Activated B cell treated with CpG ODN at 0.5 μM for 24 hours (primary cell): ENCODE measurements around the gene PTTG1IP. TPM values are rescaled to one million over a fixed set of nuclear protein-coding genes. Genes with fewer than 3 reads are reported as not detected.
"Not testable (repeated sequence)": the region's sequence is repeated elsewhere in the genome, so short reads cannot be mapped to it uniquely, and the experiment has no call there.

ENCODE experiments used
- ATAC-seq: fragments of 200-7000 bp; cut with Tn5 transposase; one replicate; pipeline ENCODE4 v1.10.0; 2021; ENCODE audit warnings: low read depth, mild to moderate bottlenecking, moderate library complexity
- CTCF ChIA-PET: fragments of 350-600 bp; sonication (Branson Sonifier 250); formaldehyde crosslinking; loops from one replicate; lab custom pipeline; 2021; ENCODE audit warnings: antibody characterized with exemption; lab: Charles Lee
- POLR2A ChIA-PET: fragments of 350-600 bp; sonication (Branson Sonifier 250); formaldehyde crosslinking; loops from one replicate; lab custom pipeline; 2021; ENCODE audit warnings: antibody characterized with exemption; lab: Charles Lee
- DNase-seq: peaks from one replicate; pipeline ENCODE4 v3.0.0; 2022
- H3K27ac Mint-ChIP-seq: one replicate; pipeline ENCODE4 v1.8.0; 2020; ENCODE audit warnings: mixed read lengths
- H3K27me3 Mint-ChIP-seq: one replicate; pipeline ENCODE4 v1.8.0; 2021; ENCODE audit warnings: mixed read lengths
- H3K36me3 Mint-ChIP-seq: one replicate; pipeline ENCODE4 v1.8.0; 2021; ENCODE audit warnings: low read depth, mixed read lengths
- H3K4me1 Mint-ChIP-seq: one replicate; pipeline ENCODE4 v1.8.0; 2021; ENCODE audit warnings: mixed read lengths
- H3K4me3 Mint-ChIP-seq: one replicate; pipeline ENCODE4 v1.8.0; 2020; ENCODE audit warnings: mild to moderate bottlenecking, mixed read lengths
- H3K9me3 Mint-ChIP-seq: one replicate; pipeline ENCODE4 v1.8.0; 2020; ENCODE audit warnings: mixed read lengths
- CTCF ChIP-seq: fragments of 200-600 bp; IDR thresholded peaks from one replicate; pipeline ENCODE4 v1.8.0; 2022; ENCODE audit warnings: antibody characterized with exemption, mild to moderate bottlenecking
- intact Hi-C: fragments of 100-400 bp; cut with micrococcal nuclease; formaldehyde crosslinking; loops from one replicate; pipeline ENCODE4 v1.15.1; 2024
- total RNA-seq: library from RNA; stranded (reverse); gene quantifications from 2 replicates; pipeline ENCODE4 v1.2.3, GENCODE V29; 2022

The PTTG1IP gene
- total RNA-seq, 1 donor from 2014 or later = 36.6 TPM

DNA sequence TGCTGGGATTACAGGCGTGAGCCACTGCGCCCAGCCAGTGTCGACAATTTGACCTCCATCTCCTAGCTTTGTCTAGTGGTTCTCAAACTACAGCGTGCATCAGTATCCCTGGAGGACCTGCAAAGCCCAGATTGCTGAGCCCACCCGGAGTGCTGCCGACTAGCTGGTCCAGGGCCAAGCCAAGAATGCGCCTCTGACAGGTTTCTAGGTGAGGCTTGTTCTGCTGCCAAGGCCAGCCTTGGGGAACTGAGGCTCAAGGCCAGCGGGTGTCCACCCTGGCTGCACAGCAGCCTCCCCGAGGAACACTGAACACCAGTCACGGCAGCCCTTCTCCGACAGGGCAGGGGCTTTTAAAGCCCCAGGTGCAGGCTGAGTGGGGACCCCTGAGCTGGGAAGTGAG, 9.8 kb upstream of the PTTG1IP start:
- DNase-seq (no peak), ATAC-seq (no peak)
- H3K27ac Mint-ChIP-seq = no peak overlapping the region

DNA sequence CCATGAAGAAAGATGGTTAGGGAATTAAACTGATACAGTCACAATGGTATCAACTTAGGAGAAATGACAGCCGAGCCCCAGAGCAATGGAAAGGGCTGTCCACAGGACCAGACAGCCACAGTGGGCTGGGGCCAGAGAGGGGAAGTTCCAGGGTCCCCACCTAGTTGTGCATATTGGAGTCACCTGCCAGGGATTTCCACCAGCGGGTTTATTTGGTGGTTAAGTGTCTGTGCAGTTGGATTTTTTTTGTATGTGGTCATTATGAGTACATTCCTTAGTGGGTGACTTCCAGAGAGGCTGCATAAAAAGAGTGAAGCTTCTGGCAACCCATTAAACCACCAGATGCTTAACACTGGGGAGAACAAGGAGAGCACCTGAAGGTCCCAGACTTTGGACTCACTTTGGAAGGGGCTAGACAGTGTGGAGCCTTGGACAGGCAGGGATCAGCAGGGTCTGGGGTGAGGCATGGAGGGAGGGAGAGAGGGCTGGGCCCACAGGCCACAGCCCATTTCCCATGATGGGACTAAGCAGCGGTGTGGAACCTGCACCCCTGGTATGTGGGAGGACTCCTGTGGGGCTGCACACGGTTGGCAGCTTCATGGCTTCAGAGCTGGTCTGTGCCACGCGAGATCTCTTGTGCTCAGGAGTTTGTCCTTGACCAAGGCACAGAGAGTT, 7.8 kb upstream of the PTTG1IP start:
- Mint-ChIP-seq H3K4me1 (peaks cover 54% of the 10 kb centered on the region), H3K9me3 (no peaks in the 10 kb centered on the region), H3K4me3 (peak overlapping the region; percentile 4), H3K27ac (peak overlapping the region; percentile 0), H3K36me3 (peaks cover 9% of the 10 kb centered on the region), H3K27me3 (no peaks in the 10 kb centered on the region)
- CTCF ChIA-PET = interaction anchor here (1.2 to 1.9 kb wide), 2 partner anchors 12 to 51 kb away, joined by 5 to 7 read pairs; no protein-coding TSS in a partner anchor
- POLR2A ChIA-PET = interaction anchor here (0.8 to 2.0 kb wide), 6 partner anchors 8 to 80 kb away, joined by 3 to 12 read pairs (median 4); partner anchors contain the start of genes ITGB2, PTTG1IP and UBE2G2
- peak; percentile 29 for ATAC-seq
- DNase-seq = no peak
- intact Hi-C loops = loop anchor here (2.0 kb wide), 1 partner anchor 17 kb away; no protein-coding TSS in a partner anchor
- TF ChIP-seq CTCF = no peak

More for the DNA sequence above, 9.8 kb upstream of the PTTG1IP start:
- Mint-ChIP-seq H3K9me3 (no peaks in the 10 kb centered on the region), H3K4me1 (peaks cover 42% of the 10 kb centered on the region), H3K4me3 (no peak overlapping the region), H3K36me3 (peaks cover 21% of the 10 kb centered on the region), H3K27me3 (no peaks in the 10 kb centered on the region)
- CTCF ChIA-PET = interaction anchor here (0.9 to 1.7 kb wide), 3 partner anchors 9 to 49 kb away, joined by 3 to 6 read pairs (median 5); partner anchors contain the start of gene PTTG1IP
- TF ChIP-seq CTCF = no peak
- intact Hi-C loops = no loop called here
- POLR2A ChIA-PET = interaction anchor here (0.7 to 2.0 kb wide), 4 partner anchors 10 to 70 kb away, joined by 4 to 12 read pairs (median 6); partner anchors contain the start of gene PTTG1IP

DNA sequence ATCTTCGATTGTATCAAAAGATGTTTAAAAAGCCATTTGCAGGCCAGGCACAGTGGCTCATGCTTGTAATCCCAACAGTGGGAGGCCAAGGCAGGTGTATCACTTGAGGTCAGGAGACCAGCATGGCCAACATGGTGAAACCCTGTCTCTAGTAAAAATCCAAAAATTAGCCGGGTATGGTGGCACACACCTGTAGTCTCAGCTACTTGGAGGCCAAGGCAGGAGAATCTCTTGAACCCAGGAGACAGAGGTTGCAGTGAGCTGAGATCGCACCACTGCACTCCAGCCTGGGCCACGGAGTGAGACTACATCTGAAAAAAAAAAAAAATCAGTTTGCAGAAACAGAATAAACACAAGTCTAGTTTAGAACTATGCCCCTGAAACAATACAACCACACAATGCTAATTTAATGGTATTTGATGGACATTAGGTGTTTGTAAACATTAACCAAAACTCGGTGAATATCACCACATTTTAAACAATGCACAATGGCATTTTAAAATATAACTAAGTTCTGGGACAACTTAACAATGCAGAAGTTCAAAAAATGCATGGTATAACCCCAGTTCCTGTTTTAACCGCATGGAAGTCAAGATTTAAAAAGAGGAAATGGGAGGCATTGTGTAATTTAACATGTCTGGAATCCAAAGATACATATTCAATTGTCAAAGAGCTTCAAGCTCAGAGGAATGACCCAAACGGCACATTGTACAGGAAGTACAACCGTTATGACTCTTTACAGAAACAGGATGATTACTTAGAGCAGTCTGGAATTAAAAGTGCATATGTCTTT, 7.1 kb upstream of the PTTG1IP start:
- CTCF ChIA-PET = interaction anchor here (0.7 to 2.0 kb wide), 5 partner anchors 12 to 52 kb away, joined by 3 to 7 read pairs (median 5); no protein-coding TSS in a partner anchor
- Mint-ChIP-seq H3K4me3 (peak overlapping the region; percentile 2), H3K27me3 (no peaks in the 10 kb centered on the region)

DNA sequence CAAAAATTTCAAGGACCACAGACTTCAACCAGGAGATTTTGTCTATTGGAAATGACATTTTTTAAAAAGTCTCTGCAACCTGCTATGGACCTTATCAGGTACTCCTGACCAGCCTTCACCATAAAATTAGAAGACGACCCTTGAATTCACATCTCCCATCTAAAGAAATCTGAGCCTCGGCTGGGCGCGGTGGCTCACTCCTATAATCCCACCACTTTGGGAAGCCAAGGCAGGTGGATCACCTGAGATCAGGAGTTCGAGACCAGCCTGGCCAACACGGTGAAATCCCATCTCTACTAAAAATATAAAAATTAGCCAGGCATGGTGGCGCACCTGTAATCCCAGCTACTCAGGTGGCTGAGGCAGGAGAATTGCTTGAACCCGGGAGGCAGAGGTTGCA, 5.7 kb upstream of the PTTG1IP start:
- H3K36me3 Mint-ChIP-seq, ATAC-seq, DNase-seq, H3K27me3 Mint-ChIP-seq, H3K9me3 Mint-ChIP-seq, H3K27ac Mint-ChIP-seq, H3K4me3 Mint-ChIP-seq: not testable (repeated sequence)
- ChIA-PET POLR2A (interaction anchor here (0.6 to 1.4 kb wide), 3 partner anchors 49 to 78 kb away, joined by 3 to 6 read pairs (median 3); no protein-coding TSS in a partner anchor), CTCF (interaction anchor here (0.9 to 2.0 kb wide), 3 partner anchors 14 to 78 kb away, joined by 3 to 7 read pairs (median 4); no protein-coding TSS in a partner anchor)
- peaks cover 71% of the 10 kb centered on the region for H3K4me1 Mint-ChIP-seq
- intact Hi-C loops = loop anchor here (10.0 kb wide), 2 partner anchors 364 to 766 kb away; partner anchors contain the start of gene PCBP3

More for the DNA sequence above, 7.1 kb upstream of the PTTG1IP start:
- intact Hi-C loops = loop anchor here (2.0 kb wide), 1 partner anchor 16 kb away; no protein-coding TSS in a partner anchor
- no peaks in the 10 kb centered on the region for H3K9me3 Mint-ChIP-seq
- POLR2A ChIA-PET = interaction anchor here (0.6 to 2.0 kb wide), 7 partner anchors 12 to 79 kb away, joined by 3 to 6 read pairs (median 4); partner anchors contain the start of genes SLX9 and UBE2G2
- no peak for TF ChIP-seq CTCF
- peak; percentile 32 for ATAC-seq
- no peak for DNase-seq
- peaks cover 1% of the 10 kb centered on the region for H3K36me3 Mint-ChIP-seq
- peaks cover 59% of the 10 kb centered on the region for H3K4me1 Mint-ChIP-seq
- peak overlapping the region; percentile 19 for H3K27ac Mint-ChIP-seq
